Stomach (tissue), 9 donors: ENCODE data around the gene CLEC16A. TPM values are rescaled to one million over a fixed set of nuclear protein-coding genes. Genes with fewer than 3 reads are reported as not detected.

Experiments
- DNase-seq, 2 donors: peaks; one replicate each; pipeline versions ENCODE4 v3.0.0 to v3.0.0-alpha.2; 2013 to 2019
- H3K27ac ChIP-seq, 5 donors: fragments of 200-600 bp in 4 of 5; sonication (generic) in 4 of 5; one replicate each; pipeline ENCODE4 v1.5.1; 2013 to 2019; ENCODE audit warnings: mild to moderate bottlenecking in 1 of 5, moderate library complexity in 1 of 5
- H3K27me3 ChIP-seq, 3 donors: fragments of 200-600 bp; sonication (generic); one replicate each; pipeline ENCODE4 v1.5.1; 2017 to 2019; ENCODE audit warnings: mixed run types in 1 of 3
- H3K36me3 ChIP-seq, 4 donors: fragments of 200-600 bp; sonication (generic); 1 replicate in 3 of 4; 2 replicates in 1 of 4; pipeline ENCODE4 v1.5.1; 2016 to 2019
- H3K4me1 ChIP-seq, 4 donors: fragments of 200-600 bp; sonication (generic); one replicate each; pipeline ENCODE4 v1.5.1; 2016 to 2019
- H3K4me3 ChIP-seq, 4 donors: fragments of 200-600 bp; sonication (generic) in 3 of 4; one replicate each; pipeline ENCODE4 v1.5.1; 2016 to 2019; ENCODE audit warnings: mild to moderate bottlenecking in 1 of 4
- H3K9me3 ChIP-seq, 4 donors: fragments of 200-600 bp; sonication (generic); one replicate each; pipeline ENCODE4 v1.5.1; 2016 to 2019
- CTCF ChIP-seq, 7 experiments: fragments of 450-650 bp in 4 of 7; fragments of 200-600 bp in 3 of 7; sonication (generic) in 3 of 7; IDR thresholded peaks; one replicate each; pipeline ENCODE4 v1.5.1; 2016 to 2019; ENCODE audit warnings: antibody characterized with exemption in 7 of 7, control low read depth in 2 of 7, mild to moderate bottlenecking in 1 of 7
- EP300 ChIP-seq: sonication (generic); formaldehyde crosslinking; IDR thresholded peaks from one replicate; pipeline ENCODE4 v1.6.1; 2017; ENCODE audit warnings: antibody characterized with exemption
- POLR2A ChIP-seq, 4 donors: fragments of 450-650 bp; IDR thresholded peaks; one replicate each; pipeline ENCODE4 v1.6.1; 2016; ENCODE audit warnings: antibody characterized with exemption in 4 of 4, control low read depth in 2 of 4, mild to moderate bottlenecking in 1 of 4, moderate library complexity in 1 of 4
- POLR2AphosphoS5 ChIP-seq, 3 donors: sonication (generic); formaldehyde crosslinking; IDR thresholded peaks; one replicate each; pipeline ENCODE4 v1.6.1; 2016; ENCODE audit warnings: antibody characterized with exemption in 3 of 3
- WGBS, 5 donors: extraction: QIAGEN DNeasy Blood & Tissue Kit in 3 of 5; methylation state at CpG; one replicate each; pipeline versions ENCODE4 v1.1.5 to v1.1.7; 2013 to 2018; 5-methylcytosine and 5-hydroxymethylcytosine counted together
- intact Hi-C: fragments of 100-400 bp; cut with DNase I; formaldehyde crosslinking; loops from one replicate; pipeline ENCODE4 v1.15.1; 2023; ENCODE audit warnings: low total_unique reads
- polyA plus RNA-seq, 3 donors: library from polyadenylated mRNA; stranded (reverse); fragments of 200-250 nt; gene quantifications; one replicate each; pipeline ENCODE4 v1.2.3, GENCODE V29; 2013
- total RNA-seq, 5 donors: library from RNA; depleted of rRNA; stranded (reverse); fragments of >200 nt; gene quantifications; one replicate each; pipeline versions ENCODE4 v1.1.0 to v1.2.3, GENCODE V29; 2014 to 2016
- donor health status: healthy with polysubstance abuse.
- donor health status: Bipolar disorder and iron deficiency.
- donor health status: healthy.

Gene CLEC16A
- total and polyA plus RNA-seq, 8 donors: 5.8 to 176 (median 21.8) TPM

GRCh38 chr16:11094857-11095565 is 150.6 kb downstream of the CLEC16A start:
- Histone ChIP-seq H3K27ac (peak overlapping the region in 4 of 5 donors; percentile 59 to 79 (median 72)), H3K9me3 (no peaks in the 10 kb centered on the region), H3K27me3 (no peaks in the 10 kb centered on the region), H3K4me3 (no peak overlapping the region), H3K36me3 (peaks cover 0 to 10% (median 7%) of the 10 kb centered on the region in 4 donors), H3K4me1 (peaks cover 24 to 54% (median 41%) of the 10 kb centered on the region in 4 donors)
- intact Hi-C loops: no loop called here
- TF ChIP-seq EP300 (no peak), POLR2A (IDR thresholded peaks at IDR 0.05) (no peak), POLR2AphosphoS5 (IDR thresholded peaks at IDR 0.05) (no peak), CTCF (IDR thresholded peaks at IDR 0.05) (no peak)
- 60 to 84% (median 71%) methylated on average over 10 of the region's 10 CpGs for WGBS, 5 donors
- peak in 1 of 2 donors; percentile 56 for DNase-seq

- Histone ChIP-seq H3K4me3 (no peak overlapping the region), H3K4me1 (peaks cover 33 to 58% (median 50%) of the 10 kb centered on the region in 4 donors)
- DNase-seq: no peak
These were observed 151.6 kb downstream of the CLEC16A start for GRCh38 chr16:11095935-11096334.

GRCh38 chr16:11097094-11097786 is 152.9 kb downstream of the CLEC16A start:
- no peak overlapping the region for H3K27ac ChIP-seq
- WGBS, 5 donors: 76 to 92% (median 86%) methylated on average over 8 of the region's 8 CpGs
- no peaks in the 10 kb centered on the region for H3K9me3 ChIP-seq
- peaks cover 0 to 10% (median under 1%) of the 10 kb centered on the region in 4 donors for H3K36me3 ChIP-seq
- no peak for DNase-seq
- TF ChIP-seq POLR2A (IDR thresholded peaks at IDR 0.05) (no peak), POLR2AphosphoS5 (IDR thresholded peaks at IDR 0.05) (no peak), CTCF (IDR thresholded peaks at IDR 0.05) (no peak), EP300 (no peak)
- intact Hi-C loops: no loop called here
- no peak overlapping the region for H3K4me3 ChIP-seq
- H3K4me1 ChIP-seq: peaks cover 38 to 71% (median 58%) of the 10 kb centered on the region in 4 donors
- H3K27me3 ChIP-seq: no peaks in the 10 kb centered on the region

More at GRCh38 chr16:11095935-11096334, 151.6 kb downstream of the CLEC16A start:
- no peaks in the 10 kb centered on the region for H3K9me3 ChIP-seq
- 83 to 100% (median 88%) methylated on average over 4 of the region's 4 CpGs for WGBS, 5 donors
- intact Hi-C loops: no loop called here
- H3K27ac ChIP-seq: peak overlapping the region in 1 of 5 donors; percentile 79
- no peak for TF ChIP-seq EP300
- peaks cover 0 to 10% (median 7%) of the 10 kb centered on the region in 4 donors for H3K36me3 ChIP-seq
- H3K27me3 ChIP-seq: no peaks in the 10 kb centered on the region

GRCh38 chr16:11097787-11098167 is 153.4 kb downstream of the CLEC16A start:
- intact Hi-C loops: no loop called here
- H3K4me1 ChIP-seq: peaks cover 43 to 77% (median 63%) of the 10 kb centered on the region in 4 donors
- TF ChIP-seq POLR2AphosphoS5 (IDR thresholded peaks at IDR 0.05) (no peak), POLR2A (IDR thresholded peaks at IDR 0.05) (no peak), EP300 (no peak), CTCF (IDR thresholded peaks at IDR 0.05) (no peak)
- H3K27ac ChIP-seq: no peak overlapping the region
- WGBS, 5 donors: 96 to 100% (median 98%) methylated on average over 2 to 6 of the region's 6 CpGs
- H3K36me3 ChIP-seq: peaks cover 0 to 10% (median 0%) of the 10 kb centered on the region in 4 donors
- H3K4me3 ChIP-seq: no peak overlapping the region
- DNase-seq: no peak
- H3K27me3 ChIP-seq: no peaks in the 10 kb centered on the region
- no peaks in the 10 kb centered on the region for H3K9me3 ChIP-seq
